Vagina (tissue), 2 donors: ENCODE measurements around the gene MYO3A. TPM values are rescaled to one million over a fixed set of nuclear protein-coding genes. Genes with fewer than 3 reads are reported as not detected.

Source experiments
- DNase-seq, 2 donors: peaks; one replicate each; pipeline ENCODE4 v3.0.0-alpha.2; 2017; ENCODE audit errors: extremely low spot score in 2 of 2
- H3K27ac ChIP-seq: fragments of 200-600 bp; sonication (generic); one replicate; pipeline ENCODE4 v1.5.1; 2019
- H3K27me3 ChIP-seq: fragments of 200-600 bp; sonication (generic); one replicate; pipeline ENCODE4 v1.5.1; 2019
- H3K36me3 ChIP-seq, 2 donors: fragments of 200-600 bp; sonication (generic); one replicate each; pipeline ENCODE4 v1.5.1; 2017 to 2019
- H3K4me1 ChIP-seq: fragments of 200-600 bp; sonication (generic); one replicate; pipeline ENCODE4 v1.5.1; 2019
- H3K4me3 ChIP-seq, 2 donors: fragments of 200-600 bp; sonication (generic); 1 replicate in 1 of 2; 2 replicates in 1 of 2; pipeline ENCODE4 v1.5.1; 2016 to 2019
- H3K9me3 ChIP-seq: fragments of 200-600 bp; sonication (generic); one replicate; pipeline ENCODE4 v1.5.1; 2019
- POLR2A ChIP-seq, 2 donors: fragments of 450-650 bp; IDR thresholded peaks; one replicate each; pipeline ENCODE4 v1.6.1; 2017; ENCODE audit warnings: antibody characterized with exemption in 2 of 2, mild to moderate bottlenecking in 2 of 2, moderate library complexity in 2 of 2
- POLR2AphosphoS5 ChIP-seq, 2 donors: sonication (generic); formaldehyde crosslinking; IDR thresholded peaks; one replicate each; pipeline ENCODE4 v1.9.0; 2017; ENCODE audit warnings: antibody characterized with exemption in 2 of 2, mild to moderate bottlenecking in 2 of 2, low read depth in 1 of 2; ENCODE audit not compliant: insufficient read depth in 1 of 2
- intact Hi-C: fragments of 100-400 bp; cut with DNase I; formaldehyde crosslinking; loops from one replicate; pipeline ENCODE4 v1.15.1; 2023
- total RNA-seq: library from RNA; depleted of rRNA; stranded (reverse); fragments of >200 nt; gene quantifications from one replicate; pipeline ENCODE4 v1.2.3, GENCODE V29; 2016
- TF ChIP-seq, protein P1 (sequence below), 3 experiments: fragments of 450-650 bp in 2 of 3; fragments of 200-600 bp in 1 of 3; sonication (generic) in 1 of 3; IDR thresholded peaks; one replicate each; pipeline ENCODE4 v1.5.1; 2017 to 2019; ENCODE audit warnings: antibody characterized with exemption in 3 of 3, mild to moderate bottlenecking in 2 of 3, moderate library complexity in 2 of 3

Gene MYO3A
- total RNA-seq, 1 donor from 2014 or later: 0.25 TPM

DNA sequence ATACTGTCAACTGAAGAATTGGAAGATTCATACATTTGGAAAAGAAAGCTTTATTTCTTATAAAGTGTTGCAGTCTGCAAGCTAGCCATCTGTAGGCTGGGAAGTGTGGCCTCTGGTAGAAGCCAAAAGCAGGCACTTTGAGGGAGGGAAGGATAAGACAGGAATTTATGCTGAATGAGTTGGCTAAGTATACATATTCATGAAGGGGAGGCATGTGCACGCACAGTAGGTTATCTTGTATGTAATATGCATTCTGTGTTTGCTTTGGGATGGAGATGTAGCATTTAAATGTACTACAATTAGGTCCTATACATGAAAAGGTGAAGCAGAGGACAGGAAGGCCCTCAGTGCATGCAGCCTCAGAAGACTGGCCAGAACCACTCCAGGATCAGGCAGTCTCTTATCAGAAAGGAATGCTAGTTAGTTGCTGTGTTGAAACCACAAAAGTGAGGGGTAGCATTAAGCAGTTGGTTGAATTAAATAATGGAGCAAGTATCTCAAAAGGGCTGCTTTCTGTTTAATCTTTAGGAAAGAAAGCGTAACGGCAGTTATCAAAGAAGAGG, 40.9 kb downstream of the MYO3A start:
- H3K4me1 ChIP-seq: no peaks in the 10 kb centered on the region
- no peaks in the 10 kb centered on the region for H3K36me3 ChIP-seq
- no peak for TF ChIP-seq POLR2A (IDR thresholded peaks at IDR 0.05)
- no peak for TF ChIP-seq POLR2AphosphoS5 (IDR thresholded peaks at IDR 0.05; ENCODE audit: insufficient read depth in 1 of 2, low read depth in 1 of 2)
- TF ChIP-seq, protein P1, sequence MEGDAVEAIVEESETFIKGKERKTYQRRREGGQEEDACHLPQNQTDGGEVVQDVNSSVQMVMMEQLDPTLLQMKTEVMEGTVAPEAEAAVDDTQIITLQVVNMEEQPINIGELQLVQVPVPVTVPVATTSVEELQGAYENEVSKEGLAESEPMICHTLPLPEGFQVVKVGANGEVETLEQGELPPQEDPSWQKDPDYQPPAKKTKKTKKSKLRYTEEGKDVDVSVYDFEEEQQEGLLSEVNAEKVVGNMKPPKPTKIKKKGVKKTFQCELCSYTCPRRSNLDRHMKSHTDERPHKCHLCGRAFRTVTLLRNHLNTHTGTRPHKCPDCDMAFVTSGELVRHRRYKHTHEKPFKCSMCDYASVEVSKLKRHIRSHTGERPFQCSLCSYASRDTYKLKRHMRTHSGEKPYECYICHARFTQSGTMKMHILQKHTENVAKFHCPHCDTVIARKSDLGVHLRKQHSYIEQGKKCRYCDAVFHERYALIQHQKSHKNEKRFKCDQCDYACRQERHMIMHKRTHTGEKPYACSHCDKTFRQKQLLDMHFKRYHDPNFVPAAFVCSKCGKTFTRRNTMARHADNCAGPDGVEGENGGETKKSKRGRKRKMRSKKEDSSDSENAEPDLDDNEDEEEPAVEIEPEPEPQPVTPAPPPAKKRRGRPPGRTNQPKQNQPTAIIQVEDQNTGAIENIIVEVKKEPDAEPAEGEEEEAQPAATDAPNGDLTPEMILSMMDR (IDR thresholded peaks at IDR 0.05): no peak
- no peaks in the 10 kb centered on the region for H3K27me3 ChIP-seq
- DNase-seq: no peak
- no peaks in the 10 kb centered on the region for H3K9me3 ChIP-seq
- H3K27ac ChIP-seq: no peak overlapping the region
- H3K4me3 ChIP-seq: no peak overlapping the region
- intact Hi-C loops: no loop called here

DNA sequence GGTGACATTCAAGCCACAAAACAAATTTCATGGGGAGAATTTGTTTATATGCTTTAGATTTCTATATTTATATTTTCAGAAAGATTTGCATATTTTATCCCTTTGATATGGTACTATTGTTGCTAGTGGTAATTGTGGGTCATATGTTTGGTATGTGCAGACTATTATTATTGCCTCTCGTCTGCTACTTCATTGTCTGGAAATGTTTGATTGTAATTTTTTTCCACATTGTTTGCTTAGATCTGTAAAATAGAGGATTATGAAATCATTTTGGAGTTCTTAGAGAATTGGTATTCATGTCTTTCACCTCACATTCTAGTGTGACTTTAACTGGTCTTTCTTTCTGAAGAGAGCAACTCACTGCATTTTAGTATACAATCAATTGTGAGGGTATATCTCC, 44.7 kb downstream of the MYO3A start:
- intact Hi-C loops: no loop called here
- no peak for TF ChIP-seq POLR2AphosphoS5 (IDR thresholded peaks at IDR 0.05; ENCODE audit: insufficient read depth in 1 of 2, low read depth in 1 of 2)
- TF ChIP-seq, protein P1 (IDR thresholded peaks at IDR 0.05): no peak
- no peak for TF ChIP-seq POLR2A (IDR thresholded peaks at IDR 0.05)
- Histone ChIP-seq H3K27ac (no peak overlapping the region), H3K36me3 (no peaks in the 10 kb centered on the region), H3K27me3 (no peaks in the 10 kb centered on the region), H3K9me3 (no peaks in the 10 kb centered on the region), H3K4me1 (no peaks in the 10 kb centered on the region), H3K4me3 (no peak overlapping the region)
- DNase-seq: no peak

DNA sequence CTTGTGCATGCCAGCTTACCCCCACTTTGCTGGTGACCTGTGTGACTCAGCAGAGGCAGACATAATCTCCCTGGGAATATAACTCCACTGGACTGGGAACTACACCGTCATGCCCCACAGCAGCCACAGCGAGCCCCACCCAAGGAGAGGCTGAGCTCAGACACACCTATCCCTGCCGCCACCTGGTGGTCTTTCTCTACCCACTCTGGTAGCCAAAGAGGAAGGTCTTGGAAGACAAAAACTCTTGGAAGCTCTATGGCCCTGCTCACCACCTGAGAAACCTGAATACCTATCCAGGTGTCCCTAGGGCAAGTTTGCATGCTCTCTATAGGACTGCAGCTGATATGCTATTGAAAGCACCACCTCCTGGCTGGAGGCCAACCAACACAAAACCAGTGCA, 48.1 kb downstream of the MYO3A start:
- TF ChIP-seq POLR2AphosphoS5 (IDR thresholded peaks at IDR 0.05; ENCODE audit: insufficient read depth in 1 of 2, low read depth in 1 of 2) (no peak), POLR2A (IDR thresholded peaks at IDR 0.05) (no peak)
- TF ChIP-seq, protein P1 (IDR thresholded peaks at IDR 0.05): no peak

DNA sequence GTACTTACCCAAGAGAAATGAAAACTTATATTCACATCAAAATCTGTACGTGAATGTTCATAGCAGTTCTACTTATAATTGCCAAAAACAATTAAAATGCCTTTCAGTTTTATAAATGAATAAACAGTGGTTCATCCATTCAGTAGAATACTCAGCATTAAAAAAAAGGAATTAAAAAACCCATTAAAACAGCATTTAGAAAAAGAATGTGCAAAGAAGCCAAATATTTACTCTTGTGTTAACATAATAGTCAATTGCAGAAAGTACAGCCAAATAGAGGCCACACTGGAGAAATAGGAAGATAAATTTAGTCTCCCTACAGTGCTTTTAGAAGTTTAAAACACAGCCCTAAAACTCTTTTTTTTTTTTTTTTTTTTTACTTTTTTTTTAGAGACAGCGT, 54.6 kb downstream of the MYO3A start:
- H3K27ac ChIP-seq: no peak overlapping the region
- H3K4me1 ChIP-seq: no peaks in the 10 kb centered on the region
- no peak overlapping the region for H3K4me3 ChIP-seq
- no peaks in the 10 kb centered on the region for H3K27me3 ChIP-seq
- intact Hi-C loops: no loop called here
- TF ChIP-seq, protein P1 (IDR thresholded peaks at IDR 0.05): no peak
- TF ChIP-seq POLR2A (IDR thresholded peaks at IDR 0.05) (no peak), POLR2AphosphoS5 (IDR thresholded peaks at IDR 0.05; ENCODE audit: insufficient read depth in 1 of 2, low read depth in 1 of 2) (no peak)
- DNase-seq: no peak
- no peaks in the 10 kb centered on the region for H3K9me3 ChIP-seq
- no peaks in the 10 kb centered on the region for H3K36me3 ChIP-seq

More for the DNA sequence above, 48.1 kb downstream of the MYO3A start:
- Histone ChIP-seq H3K4me3 (no peak overlapping the region), H3K4me1 (no peaks in the 10 kb centered on the region), H3K36me3 (no peaks in the 10 kb centered on the region), H3K27me3 (no peaks in the 10 kb centered on the region), H3K27ac (no peak overlapping the region), H3K9me3 (no peaks in the 10 kb centered on the region)
- intact Hi-C loops: no loop called here
- no peak for DNase-seq

DNA sequence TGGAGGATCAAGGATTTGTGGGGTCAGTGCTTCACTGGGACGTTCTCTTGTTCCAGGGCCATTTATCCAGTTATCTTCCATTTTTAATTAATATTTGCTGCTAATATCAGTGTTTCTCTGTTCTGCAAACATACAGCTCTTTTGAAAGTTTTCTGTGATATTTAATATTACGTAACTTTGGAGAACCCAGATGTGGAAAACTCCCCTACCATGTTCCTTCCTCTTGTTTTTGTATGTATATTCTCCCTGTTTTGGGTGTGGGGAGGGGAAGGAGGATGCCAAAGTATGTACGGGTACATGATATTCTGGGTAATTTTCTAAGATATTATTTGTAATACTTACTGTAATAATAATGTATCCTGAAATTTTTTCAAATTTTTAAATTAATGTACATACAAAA, 55.9 kb downstream of the MYO3A start:
- Histone ChIP-seq H3K27me3 (no peaks in the 10 kb centered on the region), H3K36me3 (no peaks in the 10 kb centered on the region), H3K4me3 (no peak overlapping the region), H3K9me3 (no peaks in the 10 kb centered on the region), H3K27ac (no peak overlapping the region), H3K4me1 (no peaks in the 10 kb centered on the region)
- TF ChIP-seq, protein P1 (IDR thresholded peaks at IDR 0.05): no peak
- TF ChIP-seq POLR2AphosphoS5 (IDR thresholded peaks at IDR 0.05; ENCODE audit: insufficient read depth in 1 of 2, low read depth in 1 of 2) (no peak), POLR2A (IDR thresholded peaks at IDR 0.05) (no peak)
- DNase-seq: no peak
- intact Hi-C loops: no loop called here
